ENCODE data around the gene DKKL1.

The DKKL1 gene

GRCh38 chr19:49333811-49334288 is 29.8 kb upstream of the DKKL1 start:
- no peak for DNase-seq (ENCODE audit: low read depth, low spot score)
- no peak overlapping the region for H3K4me3 ChIP-seq (ENCODE audit: low read depth, low read length)
- no peak for TF ChIP-seq CTCF (IDR thresholded peaks at IDR 0.05; ENCODE audit: insufficient read depth, low read length, missing control alignments)
- ChIA-PET CTCF (interaction anchor here (1.0 to 1.4 kb wide), 3 partner anchors 9 to 67 kb away, joined by 3 read pairs; no protein-coding TSS in a partner anchor), POLR2A (no interaction called here)

GRCh38 chr19:49335071-49335783 is 28.4 kb upstream of the DKKL1 start, which contains the start of gene CD37:
CD37 (plus strand) TSS chr19:49335406; CDS start chr19:49335541, 135 bp downstream.
- POLR2A ChIA-PET: no interaction called here
- H3K4me3 ChIP-seq (ENCODE audit: low read depth, low read length): no peak within 1 kb of the TSS
- CTCF ChIA-PET: interaction anchor here (0.6 kb wide), 1 partner anchor 146 kb away, joined by 3 read pairs; no protein-coding TSS in a partner anchor
- DNase-seq (ENCODE audit: low read depth, low spot score): no peak
- TF ChIP-seq CTCF (IDR thresholded peaks at IDR 0.05; ENCODE audit: insufficient read depth, low read length, missing control alignments): no peak

- no peak overlapping the region for H3K4me3 ChIP-seq (ENCODE audit: low read depth, low read length)
- no peak for DNase-seq (ENCODE audit: low read depth, low spot score)
- TF ChIP-seq CTCF (IDR thresholded peaks at IDR 0.05; ENCODE audit: insufficient read depth, low read length, missing control alignments): no peak
- ChIA-PET CTCF (no interaction called here), POLR2A (no interaction called here)
Measured at GRCh38 chr19:49335784-49336481, 27.7 kb upstream of the DKKL1 start.

- TF ChIP-seq CTCF (IDR thresholded peaks at IDR 0.05; ENCODE audit: insufficient read depth, low read length, missing control alignments): no peak
- ChIA-PET POLR2A (interaction anchor here (0.6 kb wide), 1 partner anchor 16 kb away, joined by 3 read pairs; no protein-coding TSS in a partner anchor), CTCF (interaction anchor here (1.2 to 2.4 kb wide), 3 partner anchors 41 to 111 kb away, joined by 3 to 9 read pairs (median 3); no protein-coding TSS in a partner anchor)
- no peak for DNase-seq (ENCODE audit: low read depth, low spot score)
- H3K4me3 ChIP-seq (ENCODE audit: low read depth, low read length): no peak overlapping the region
Measured at GRCh38 chr19:49336482-49337266, 27.0 kb upstream of the DKKL1 start.

- TF ChIP-seq CTCF (IDR thresholded peaks at IDR 0.05; ENCODE audit: insufficient read depth, low read length, missing control alignments): no peak
- ChIA-PET POLR2A (interaction anchor here (0.6 kb wide), 1 partner anchor 15 kb away, joined by 3 read pairs; no protein-coding TSS in a partner anchor), CTCF (interaction anchor here (1.2 to 2.4 kb wide), 3 partner anchors 41 to 112 kb away, joined by 3 to 9 read pairs (median 3); no protein-coding TSS in a partner anchor)
- H3K4me3 ChIP-seq (ENCODE audit: low read depth, low read length): no peak overlapping the region
- no peak for DNase-seq (ENCODE audit: low read depth, low spot score)
Measured at GRCh38 chr19:49337267-49338022, 26.2 kb upstream of the DKKL1 start.
